ENCODE data around the gene CCNH.

CCNH gene

GRCh38 chr5:87430863-87431457 lies 18.2 kb upstream of the CCNH start:
- H3K4me3 ChIP-seq (replicated peaks; ENCODE audit: low read depth, low read length): no peak overlapping the region
- no peak for TF ChIP-seq CTCF (IDR thresholded peaks at IDR 0.05; ENCODE audit: insufficient read depth, low read length, poor library complexity, severe bottlenecking)
- no peak for DNase-seq (ENCODE audit: extremely low read depth, insufficient read length)
- H3K36me3 ChIP-seq (ENCODE audit: control insufficient read depth, insufficient read depth, low read length): no peaks in the 10 kb centered on the region
- no peaks in the 10 kb centered on the region; the same call in 1 of the 2 replicates for H3K27me3 ChIP-seq (replicated peaks; ENCODE audit: control insufficient read depth, insufficient read depth, low read length)

GRCh38 chr5:87423755-87424154 lies 11.0 kb upstream of the CCNH start:
- no peaks in the 10 kb centered on the region for H3K36me3 ChIP-seq (ENCODE audit: control insufficient read depth, insufficient read depth, low read length)
- no peak overlapping the region for H3K4me3 ChIP-seq (replicated peaks; ENCODE audit: low read depth, low read length)
- no peak for TF ChIP-seq CTCF (IDR thresholded peaks at IDR 0.05; ENCODE audit: insufficient read depth, low read length, poor library complexity, severe bottlenecking)
- no peak for DNase-seq (ENCODE audit: extremely low read depth, insufficient read length)
- no peaks in the 10 kb centered on the region for H3K27me3 ChIP-seq (replicated peaks; ENCODE audit: control insufficient read depth, insufficient read depth, low read length)

GRCh38 chr5:87421307-87421706 lies 8.6 kb upstream of the CCNH start:
- no peak for TF ChIP-seq CTCF (IDR thresholded peaks at IDR 0.05; ENCODE audit: insufficient read depth, low read length, poor library complexity, severe bottlenecking)
- Histone ChIP-seq H3K36me3 (ENCODE audit: control insufficient read depth, insufficient read depth, low read length) (no peaks in the 10 kb centered on the region), H3K27me3 (replicated peaks; ENCODE audit: control insufficient read depth, insufficient read depth, low read length) (no peaks in the 10 kb centered on the region), H3K4me3 (replicated peaks; ENCODE audit: low read depth, low read length) (no peak overlapping the region)
- no peak for DNase-seq (ENCODE audit: extremely low read depth, insufficient read length)

GRCh38 chr5:87418506-87418905 lies 5.8 kb upstream of the CCNH start:
- H3K36me3 ChIP-seq (ENCODE audit: control insufficient read depth, insufficient read depth, low read length): no peaks in the 10 kb centered on the region
- no peaks in the 10 kb centered on the region for H3K27me3 ChIP-seq (replicated peaks; ENCODE audit: control insufficient read depth, insufficient read depth, low read length)
- no peak for DNase-seq (ENCODE audit: extremely low read depth, insufficient read length)
- no peak for TF ChIP-seq CTCF (IDR thresholded peaks at IDR 0.05; ENCODE audit: insufficient read depth, low read length, poor library complexity, severe bottlenecking)
- no peak overlapping the region for H3K4me3 ChIP-seq (replicated peaks; ENCODE audit: low read depth, low read length)

GRCh38 chr5:87413343-87413645 lies 564 bp upstream of the CCNH start:
- Histone ChIP-seq H3K4me3 (replicated peaks; ENCODE audit: low read depth, low read length) (peak overlapping the region; percentile 54), H3K36me3 (ENCODE audit: control insufficient read depth, insufficient read depth, low read length) (no peaks in the 10 kb centered on the region; the same call in 1 of the 2 replicates), H3K27me3 (replicated peaks; ENCODE audit: control insufficient read depth, insufficient read depth, low read length) (no peaks in the 10 kb centered on the region)
- no peak for TF ChIP-seq CTCF (IDR thresholded peaks at IDR 0.05; ENCODE audit: insufficient read depth, low read length, poor library complexity, severe bottlenecking)
- DNase-seq (ENCODE audit: extremely low read depth, insufficient read length): no peak

Data from GM06990 (cell line).